Right lobe of liver (tissue), 6 donors: ENCODE results near the gene SLC20A1. TPM values are rescaled to one million over a fixed set of nuclear protein-coding genes. Genes with fewer than 3 reads are reported as not detected.

Source experiments
- ATAC-seq, 4 donors: fragments of 200-7000 bp; cut with Tn5 transposase; one replicate each; pipeline ENCODE4 v1.9.1; 2020; ENCODE audit warnings: mild to moderate bottlenecking in 4 of 4, moderate library complexity in 4 of 4
- DNase-seq, 3 donors: peaks; one replicate each; pipeline ENCODE4 v3.0.0-alpha.2; 2020
- H3K27ac ChIP-seq, 3 donors: fragments of 200-600 bp; one replicate each; pipeline ENCODE4 v1.8.0; 2022
- H3K27me3 ChIP-seq, 2 donors: fragments of 200-600 bp; one replicate each; pipeline ENCODE4 v1.8.0; 2022
- H3K36me3 ChIP-seq, 4 donors: fragments of 200-600 bp; sonication (generic) in 1 of 4; one replicate each; pipeline versions ENCODE4 v1.5.1 to v1.8.0; 2017 to 2022; ENCODE audit warnings: control low read depth in 1 of 4
- H3K4me1 ChIP-seq, 4 donors: fragments of 200-600 bp; sonication (generic) in 1 of 4; one replicate each; pipeline versions ENCODE4 v1.5.1 to v1.8.0; 2017 to 2022; ENCODE audit warnings: control low read depth in 1 of 4
- H3K4me3 ChIP-seq, 3 donors: fragments of 200-600 bp; one replicate each; pipeline ENCODE4 v1.8.0; 2022
- H3K9me3 ChIP-seq, 4 donors: fragments of 200-600 bp; sonication (generic) in 1 of 4; one replicate each; pipeline versions ENCODE4 v1.5.1 to v1.8.0; 2017 to 2022; ENCODE audit warnings: control low read depth in 1 of 4
- POLR2A ChIP-seq: fragments of 450-650 bp; IDR thresholded peaks from one replicate; pipeline ENCODE4 v1.6.1; 2017; ENCODE audit warnings: antibody characterized with exemption, mild to moderate bottlenecking
- WGBS: methylation state at CpG from one replicate; pipeline ENCODE4 v1.1.6; 2018; ENCODE audit warnings: low coverage, low lambda C conversion rate; ENCODE audit not compliant: insufficient coverage; ENCODE audit errors: missing lambda C conversion rate; 5-methylcytosine and 5-hydroxymethylcytosine counted together
- intact Hi-C, 2 donors: fragments of 100-400 bp; cut with DNase I; formaldehyde crosslinking; loops; one replicate each; pipeline versions ENCODE4 v1.11.2 to v1.14.1; 2022
- total RNA-seq, 6 experiments: library from RNA; depleted of rRNA in 2 of 6; stranded (reverse); fragments of >200 nt in 2 of 6; fragmentation: NEBNext Ultra II Directional in 3 of 6; extraction: Animal tissue kit (Norgen Biotek cat#: 25700) in 3 of 6; gene quantifications; one replicate each; pipeline versions ENCODE4 v1.1.0 to v1.2.4, GENCODE V29; 2016 to 2023
- TF ChIP-seq, protein P1 (sequence below), 4 donors: fragments of 200-600 bp in 3 of 4; fragments of 450-650 bp in 1 of 4; IDR thresholded peaks; one replicate each; pipeline versions ENCODE4 v1.5.1 to v1.8.0; 2016 to 2022; ENCODE audit warnings: antibody characterized with exemption in 4 of 4, mild to moderate bottlenecking in 2 of 4
- donor health status: DM: no; HTN: yes; CAD: no.
- donor health status: DM: no; HTN: no; CAD: no.
- donor health status: DM: no; HTN: no; CAD: no.
- donor health status: DM: no; HTN: yes; CAD: no.
- donor health status: DM: no; HTN: yes; CAD: no.

SLC20A1 gene
- total RNA-seq, 6 experiments from 2014 or later, result 14.3 to 103 (median 26.8) TPM

DNA sequence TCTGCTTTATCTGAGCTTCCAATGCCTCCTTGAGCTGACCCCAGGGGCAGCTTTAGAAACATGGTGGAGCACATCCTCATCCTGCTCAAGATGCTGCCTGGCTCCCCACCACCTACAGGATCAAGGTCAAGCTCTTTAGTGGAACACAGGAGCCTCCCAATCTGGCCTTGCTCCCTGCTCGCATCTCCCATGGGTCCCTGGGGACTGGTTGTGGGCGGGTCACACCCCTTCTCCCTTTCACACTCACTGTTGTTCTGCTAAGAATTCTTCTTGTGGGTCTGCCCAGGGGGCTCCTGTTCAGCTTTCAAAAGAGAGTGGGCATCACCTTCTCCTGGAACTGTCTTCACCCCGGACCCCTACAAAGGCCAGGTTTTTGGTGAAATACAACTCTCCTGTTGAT lies 66.7 kb downstream of the SLC20A1 start:
- ATAC-seq (no peak), DNase-seq (peak in 1 of 3 donors; percentile 26)
- Histone ChIP-seq H3K4me1 (no peaks in the 10 kb centered on the region), H3K27ac (no peak overlapping the region), H3K4me3 (no peak overlapping the region), H3K27me3 (no peaks in the 10 kb centered on the region), H3K36me3 (no peaks in the 10 kb centered on the region), H3K9me3 (no peaks in the 10 kb centered on the region)
- intact Hi-C loops, result no loop called here
- TF ChIP-seq, protein P1, sequence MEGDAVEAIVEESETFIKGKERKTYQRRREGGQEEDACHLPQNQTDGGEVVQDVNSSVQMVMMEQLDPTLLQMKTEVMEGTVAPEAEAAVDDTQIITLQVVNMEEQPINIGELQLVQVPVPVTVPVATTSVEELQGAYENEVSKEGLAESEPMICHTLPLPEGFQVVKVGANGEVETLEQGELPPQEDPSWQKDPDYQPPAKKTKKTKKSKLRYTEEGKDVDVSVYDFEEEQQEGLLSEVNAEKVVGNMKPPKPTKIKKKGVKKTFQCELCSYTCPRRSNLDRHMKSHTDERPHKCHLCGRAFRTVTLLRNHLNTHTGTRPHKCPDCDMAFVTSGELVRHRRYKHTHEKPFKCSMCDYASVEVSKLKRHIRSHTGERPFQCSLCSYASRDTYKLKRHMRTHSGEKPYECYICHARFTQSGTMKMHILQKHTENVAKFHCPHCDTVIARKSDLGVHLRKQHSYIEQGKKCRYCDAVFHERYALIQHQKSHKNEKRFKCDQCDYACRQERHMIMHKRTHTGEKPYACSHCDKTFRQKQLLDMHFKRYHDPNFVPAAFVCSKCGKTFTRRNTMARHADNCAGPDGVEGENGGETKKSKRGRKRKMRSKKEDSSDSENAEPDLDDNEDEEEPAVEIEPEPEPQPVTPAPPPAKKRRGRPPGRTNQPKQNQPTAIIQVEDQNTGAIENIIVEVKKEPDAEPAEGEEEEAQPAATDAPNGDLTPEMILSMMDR (IDR thresholded peaks at IDR 0.05), result no peak
- no peak for TF ChIP-seq POLR2A
- 100% methylated on average over 1 of the region's 3 CpGs for WGBS

GRCh38 chr2:112712903-112713584 lies 67.3 kb downstream of the SLC20A1 start:
- no peak for TF ChIP-seq POLR2A
- TF ChIP-seq, protein P1 (IDR thresholded peaks at IDR 0.05), result no peak
- H3K4me3 ChIP-seq, result no peak overlapping the region
- intact Hi-C loops, result no loop called here
- no peaks in the 10 kb centered on the region for H3K4me1 ChIP-seq
- H3K9me3 ChIP-seq, result no peaks in the 10 kb centered on the region
- no peak overlapping the region for H3K27ac ChIP-seq
- ATAC-seq (peak; percentile 54 to 80 (median 71)), DNase-seq (no peak)
- H3K27me3 ChIP-seq, result no peaks in the 10 kb centered on the region
- WGBS, result 43% methylated on average over 11 of the region's 17 CpGs
- H3K36me3 ChIP-seq, result no peaks in the 10 kb centered on the region

Other genes starting within 250 kb of the SLC20A1 start
- gene RGPD8, start 212.3 kb upstream of the SLC20A1 start, total RNA-seq, result 1 to 10 TPM; 5.1 to 9.3 (median 7.0) TPM
- gene TTL, start 163.8 kb upstream of the SLC20A1 start, total RNA-seq, result 10 to 100 TPM in 5 of 6 experiments, 1 to 10 TPM in 1; 8.1 to 29.6 (median 15.6) TPM
- gene POLR1B, start 103.5 kb upstream of the SLC20A1 start, total RNA-seq, result 10 to 100 TPM; 12.2 to 20.5 (median 16.1) TPM
- gene CHCHD5, start 61.3 kb upstream of the SLC20A1 start, total RNA-seq, result 10 to 100 TPM; 15.1 to 29.5 (median 18.7) TPM
- gene NT5DC4, start 75.1 kb downstream of the SLC20A1 start, total RNA-seq, result not detected
- 1 to 10 TPM in 2 of 6 experiments, under 1 TPM in 4; 0.20 to 1.4 (median 0.66) TPM for gene CKAP2L, start 118.7 kb downstream of the SLC20A1 start, total RNA-seq
- not detected for gene IL1A, start 138.6 kb downstream of the SLC20A1 start, total RNA-seq
- gene IL1B, start 190.8 kb downstream of the SLC20A1 start, total RNA-seq, result 1 to 10 TPM in 2 of 6 experiments, under 1 TPM in 3, not detected in 1; 0.19 to 4.1 (median 0.49) TPM